ELF-1 (cell line): ENCODE data around the gene THAP9.

Experiments
- DNase-seq: peaks from one replicate; pipeline ENCODE4 v3.0.0-alpha.2; 2016; ENCODE audit warnings: low read depth, low spot score

Gene THAP9

DNA sequence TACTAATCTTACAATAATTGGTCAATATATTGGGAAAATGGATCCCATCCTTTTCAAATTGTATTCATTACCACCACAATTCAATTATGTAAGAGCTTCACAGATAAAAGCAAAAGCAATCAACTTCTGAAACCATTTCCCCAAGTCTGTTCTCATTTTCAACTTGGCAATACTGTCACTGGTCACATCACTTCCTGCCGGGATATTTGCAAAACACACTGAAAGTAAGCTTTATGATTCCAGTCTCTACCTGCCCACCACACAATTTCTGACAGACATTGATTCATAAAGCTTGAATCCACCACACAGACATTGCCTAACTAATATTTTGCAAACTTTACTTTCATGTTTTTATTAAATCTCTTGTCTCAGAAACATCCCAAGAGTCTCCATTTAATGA, 56.5 kb downstream of the THAP9 start:
- no peak for DNase-seq

DNA sequence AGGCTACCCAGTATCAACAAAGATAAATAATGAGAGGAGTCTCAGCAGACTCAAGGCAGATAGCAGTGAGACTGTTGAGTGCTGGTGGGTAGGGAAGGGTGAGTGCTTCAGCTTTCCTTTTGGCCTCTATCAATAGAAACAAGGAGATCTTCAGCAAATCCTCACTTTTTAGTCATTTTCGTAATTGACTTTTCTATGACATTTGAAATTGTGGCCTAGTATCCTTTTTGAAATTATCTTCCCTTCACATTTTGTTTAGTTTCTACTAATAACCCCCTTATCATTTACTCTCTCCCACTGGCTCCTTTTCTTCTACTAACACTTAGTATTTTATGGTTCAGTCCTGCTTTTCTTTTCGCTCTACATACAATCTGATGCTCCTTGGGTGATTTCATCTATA, 65.2 kb downstream of the THAP9 start:
- no peak for DNase-seq

DNA sequence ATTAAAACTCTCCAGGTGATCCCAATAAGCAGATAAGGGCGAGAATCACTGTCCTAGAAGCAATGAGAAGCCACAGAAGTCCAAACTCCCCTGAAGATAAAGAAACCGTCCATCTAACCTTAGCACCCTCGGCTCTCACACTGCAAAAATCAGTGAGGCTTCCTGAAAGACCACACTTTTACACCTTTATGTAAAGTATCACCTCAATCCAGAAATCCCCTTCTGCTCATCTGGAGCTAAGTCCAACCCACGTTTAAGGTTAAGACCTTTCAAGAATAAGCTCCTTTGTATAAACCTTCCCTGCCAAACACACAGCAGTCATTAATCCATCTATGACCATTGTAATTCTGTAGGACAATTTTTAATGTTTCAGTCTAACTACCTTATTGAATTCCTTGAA, 68.4 kb downstream of the THAP9 start:
- DNase-seq, result no peak

DNA sequence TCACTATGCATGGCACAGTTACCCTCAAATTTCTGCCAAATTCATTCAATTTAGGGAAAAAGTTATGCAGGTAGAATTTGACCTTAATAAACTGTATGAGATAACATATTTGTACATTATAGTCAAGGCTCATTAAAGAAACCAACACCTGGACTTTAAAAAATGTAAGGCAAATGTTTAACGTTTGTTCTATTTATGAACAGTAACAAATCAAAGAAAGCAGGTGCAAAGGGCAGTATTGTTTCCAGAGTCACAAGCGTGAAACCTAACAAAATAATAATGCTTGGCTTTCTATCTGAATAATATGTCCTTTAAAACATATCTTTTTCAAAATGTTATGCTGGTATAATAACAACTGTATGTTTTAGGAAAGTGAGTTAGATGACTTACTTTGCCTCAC, 68.9 kb downstream of the THAP9 start:
- no peak for DNase-seq
